ENCODE data around the gene MOXD1.
"Not testable (repeated sequence)": the region's sequence is repeated elsewhere in the genome, so short reads cannot be mapped to it uniquely, and the experiment has no call there.

Gene MOXD1

DNA sequence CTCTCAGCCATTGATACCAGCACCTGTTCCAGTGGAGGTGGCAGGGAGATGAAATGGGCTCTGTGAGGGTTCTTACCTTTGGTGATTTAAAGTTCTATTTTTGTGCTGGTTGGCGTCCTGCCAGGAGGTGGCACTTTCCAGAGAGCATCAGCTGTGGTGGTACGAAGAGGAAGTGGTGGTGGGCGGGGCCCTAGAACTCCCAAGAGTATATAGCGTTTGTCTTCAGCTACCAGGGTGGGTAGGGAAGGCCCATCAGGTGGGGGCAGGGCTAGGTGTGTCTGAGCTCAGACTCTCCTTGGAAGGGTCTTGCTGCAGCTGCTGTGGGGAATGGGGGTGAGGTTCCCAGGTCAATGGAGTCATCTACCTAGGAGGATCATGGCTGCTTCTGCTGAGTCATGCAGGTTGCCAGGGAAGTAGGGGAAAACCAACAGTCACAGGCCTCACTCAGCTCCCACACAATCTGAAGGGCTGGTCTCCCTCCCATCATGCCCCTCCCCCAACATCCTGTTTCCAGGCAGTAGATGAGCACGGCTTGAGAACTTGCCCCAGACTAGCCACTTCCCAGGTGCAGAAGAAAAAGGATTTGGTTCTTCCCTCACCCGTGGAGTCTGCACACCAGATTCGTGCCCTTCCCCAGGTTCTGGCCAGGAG, 46.6 kb downstream of the MOXD1 start:
- no peak for DNase-seq (ENCODE audit: low spot score)

DNA sequence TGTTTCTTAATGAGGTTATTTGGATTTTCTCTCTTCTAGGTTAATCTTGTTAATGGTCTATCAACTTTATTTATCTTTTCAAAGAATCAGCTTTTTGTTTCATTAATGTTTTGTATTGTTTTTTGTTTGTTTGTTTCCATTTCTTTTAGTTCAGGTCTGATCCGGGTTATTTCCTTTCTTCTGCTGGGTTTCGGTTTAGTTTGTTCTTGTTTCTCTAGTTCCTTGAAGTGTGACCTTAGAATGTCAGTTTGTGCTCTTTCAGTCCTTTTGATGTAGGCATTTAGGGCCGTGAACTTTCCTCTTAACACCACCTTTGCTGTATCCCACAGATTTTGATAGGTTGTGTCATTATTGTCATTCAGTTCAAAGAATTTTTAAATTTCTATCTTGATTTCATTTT, 49.3 kb downstream of the MOXD1 start:
- not testable (repeated sequence) for DNase-seq (ENCODE audit: low spot score)

- no peak for DNase-seq (ENCODE audit: low spot score)
Observed at GRCh38 chr6:132348231-132348630, 53.0 kb downstream of the MOXD1 start.

- no peak for DNase-seq (ENCODE audit: low spot score)
Observed at GRCh38 chr6:132344811-132345210, 56.5 kb downstream of the MOXD1 start.

DNA sequence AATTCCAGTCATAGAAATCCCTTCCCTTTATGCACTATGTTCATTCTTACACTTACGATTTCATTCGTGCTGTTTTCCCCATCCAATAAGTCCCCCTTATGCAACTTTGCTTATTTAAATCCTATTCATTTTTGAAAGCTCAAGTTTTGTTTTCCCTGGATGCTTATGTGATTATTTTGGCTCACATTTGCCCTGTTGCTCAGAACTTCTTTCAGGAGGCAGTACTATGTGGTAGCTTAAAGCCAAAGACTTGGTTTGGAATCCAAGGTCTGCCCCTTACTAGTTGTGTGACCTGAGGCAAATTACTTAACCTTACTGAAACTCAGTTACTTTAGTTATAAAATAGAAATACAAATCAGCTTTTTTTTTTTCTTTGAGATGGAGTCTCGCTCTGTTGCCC, 59.6 kb downstream of the MOXD1 start:
- no peak for DNase-seq (ENCODE audit: low spot score)

- DNase-seq (ENCODE audit: low spot score), result no peak
Observed at GRCh38 chr6:132334521-132334885, 66.8 kb downstream of the MOXD1 start.

- DNase-seq (ENCODE audit: low spot score), result peak; percentile 66
Observed at GRCh38 chr6:132333639-132334520, 67.4 kb downstream of the MOXD1 start.

- DNase-seq (ENCODE audit: low spot score), result no peak
Observed at GRCh38 chr6:132330759-132331158, 70.5 kb downstream of the MOXD1 start.

DNA sequence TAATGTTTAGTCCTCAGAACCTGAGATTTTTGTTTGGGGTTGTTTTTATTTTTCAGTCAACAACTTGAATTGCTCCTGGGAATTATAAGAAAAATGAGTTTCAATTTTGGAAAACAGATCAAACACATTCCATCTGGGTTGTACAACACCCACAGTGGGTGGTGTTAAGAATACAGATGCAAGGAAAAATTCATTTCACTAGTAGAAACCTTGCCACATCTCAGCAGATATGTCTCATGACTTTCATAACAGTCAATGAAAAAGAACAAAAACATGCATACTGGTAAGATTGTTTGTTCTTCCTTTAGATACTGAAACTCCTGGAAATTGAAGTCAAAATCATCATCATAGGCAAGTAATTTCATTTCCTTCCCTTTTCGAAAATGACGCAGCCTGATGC, 78.9 kb downstream of the MOXD1 start:
- no peak for DNase-seq (ENCODE audit: low spot score)

DNA sequence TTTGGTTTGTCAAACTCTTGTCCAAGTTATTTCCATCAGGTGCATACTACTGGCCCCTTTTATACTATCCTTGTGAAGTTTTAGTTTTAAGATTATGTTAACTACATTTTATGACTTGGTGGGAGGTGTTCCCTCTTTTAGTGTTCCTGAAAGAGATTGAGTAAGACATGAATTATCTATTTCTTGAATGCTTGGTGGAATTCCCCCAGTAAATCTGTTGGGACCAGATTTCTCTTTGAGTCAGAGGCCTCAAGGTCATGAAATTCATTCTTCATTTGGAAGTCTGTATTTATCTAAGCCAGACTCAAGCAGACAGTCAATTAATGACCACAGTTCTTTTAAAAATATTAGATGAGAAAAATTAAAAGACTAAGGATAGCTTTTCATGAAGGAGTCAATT, 81.3 kb downstream of the MOXD1 start:
- DNase-seq (ENCODE audit: low spot score), result no peak

- no peak for DNase-seq (ENCODE audit: low spot score)
Observed at GRCh38 chr6:132316970-132317369, 84.3 kb downstream of the MOXD1 start.

- DNase-seq (ENCODE audit: low spot score), result no peak
Observed at GRCh38 chr6:132314432-132314831, 86.8 kb downstream of the MOXD1 start.

- DNase-seq (ENCODE audit: low spot score), result no peak
Observed at GRCh38 chr6:132310921-132311320, 90.4 kb downstream of the MOXD1 start.

- DNase-seq (ENCODE audit: low spot score), result not testable (repeated sequence)
Observed at GRCh38 chr6:132310151-132310550, 91.1 kb downstream of the MOXD1 start.

DNA sequence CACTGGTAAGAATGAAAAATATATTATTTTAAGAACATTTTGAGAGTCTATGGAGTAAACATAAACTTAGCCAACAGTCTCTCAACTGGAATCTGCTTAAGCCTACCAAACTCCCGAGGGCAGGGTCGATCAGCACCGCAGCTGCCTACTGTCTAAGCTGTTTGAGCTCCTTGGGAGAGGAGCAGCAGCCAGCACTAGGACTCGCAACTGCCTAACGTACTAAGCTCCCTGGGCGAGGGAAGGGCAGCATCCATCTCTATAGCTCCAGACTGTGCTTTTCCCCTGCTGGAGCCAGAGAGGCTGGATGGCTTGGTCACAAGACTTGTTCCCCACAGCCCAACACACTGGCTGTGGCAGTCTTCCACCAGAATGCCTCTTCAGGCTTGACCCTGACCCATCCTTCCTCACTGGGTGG, 96.4 kb downstream of the MOXD1 start:
- no peak for DNase-seq (ENCODE audit: low spot score)

DNA sequence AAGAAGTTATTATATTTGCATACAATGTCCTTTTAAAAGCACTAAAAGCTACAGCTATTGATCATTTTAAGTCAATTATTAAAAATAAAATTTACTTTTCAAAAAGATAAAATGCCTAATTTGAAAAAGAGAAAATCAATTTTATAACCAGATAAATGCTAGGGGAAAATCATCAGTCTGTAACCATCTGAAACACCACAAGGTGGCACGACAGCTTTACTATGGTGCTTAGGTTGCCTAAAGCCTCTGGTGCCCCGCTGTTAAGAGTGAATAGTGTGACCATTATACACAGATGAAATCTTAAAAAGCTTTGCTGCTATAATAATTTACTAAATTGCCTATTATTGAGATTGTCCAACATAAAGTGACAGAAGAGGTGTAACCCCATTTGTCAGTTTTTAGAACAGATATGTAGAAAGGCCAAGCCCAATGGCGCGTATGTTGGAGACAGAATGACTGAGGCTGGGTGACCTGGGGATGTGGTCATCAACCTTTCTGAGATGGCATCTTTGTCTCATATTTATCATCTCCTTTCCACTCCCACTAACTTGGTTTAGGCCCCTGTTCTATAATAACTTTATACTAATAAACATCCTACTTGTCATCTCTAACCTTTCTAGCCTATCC, 100.8 kb downstream of the MOXD1 start:
- peak; percentile 53 for DNase-seq (ENCODE audit: low spot score)

DNA sequence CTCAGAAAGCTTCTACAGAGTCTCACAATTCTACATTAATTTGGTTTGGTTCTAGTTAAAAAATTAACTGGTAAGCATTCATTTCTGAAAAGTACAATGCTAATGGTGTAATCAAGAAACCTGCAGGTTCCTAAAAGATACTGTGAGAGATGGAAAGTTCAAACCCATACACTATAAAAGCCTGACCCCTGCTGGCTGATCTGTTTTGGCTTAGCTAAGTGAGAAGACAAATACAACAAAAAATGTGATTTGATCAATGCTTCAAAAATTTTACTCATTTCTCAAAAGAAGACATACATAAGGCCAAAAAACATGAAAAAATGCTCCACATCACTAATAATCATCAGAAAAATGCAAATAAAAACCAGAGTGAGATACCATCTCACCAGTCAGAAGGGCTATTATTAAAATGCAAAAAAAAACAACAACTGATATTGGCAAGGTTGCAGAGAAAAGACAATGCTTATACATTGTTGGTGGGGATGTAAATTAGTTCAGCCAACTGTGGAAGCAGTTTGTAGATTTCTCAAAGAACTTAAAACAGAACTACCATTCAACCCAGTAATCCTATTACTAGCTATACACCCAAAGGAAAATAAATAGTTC, 102.8 kb downstream of the MOXD1 start:
- peak; percentile 30 for DNase-seq (ENCODE audit: low spot score)

DNA sequence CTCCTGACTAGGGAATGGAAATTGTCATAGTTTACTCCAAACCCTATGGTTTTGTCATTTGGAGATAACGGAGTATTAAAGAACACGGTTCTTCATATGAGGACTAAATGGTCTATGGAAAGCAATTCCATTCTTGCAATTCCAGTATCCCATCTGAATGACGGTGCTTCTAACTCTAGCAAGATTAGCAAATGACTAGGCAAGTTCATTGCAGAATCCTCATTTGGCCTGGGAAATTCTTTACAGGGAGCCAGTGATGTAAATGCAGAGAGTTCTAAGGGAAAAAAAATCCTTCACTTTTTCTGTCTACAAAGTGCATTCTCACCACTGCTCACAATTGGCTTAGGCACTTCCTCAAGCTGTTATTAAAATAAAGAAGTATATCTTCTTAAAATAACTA, 111.5 kb downstream of the MOXD1 start:
- no peak for DNase-seq (ENCODE audit: low spot score)

GRCh38 chr6:132287101-132287500, 114.2 kb downstream of the MOXD1 start:
- DNase-seq (ENCODE audit: low spot score), result no peak

GRCh38 chr6:132286298-132287019, 114.8 kb downstream of the MOXD1 start:
- no peak for DNase-seq (ENCODE audit: low spot score)

DNA sequence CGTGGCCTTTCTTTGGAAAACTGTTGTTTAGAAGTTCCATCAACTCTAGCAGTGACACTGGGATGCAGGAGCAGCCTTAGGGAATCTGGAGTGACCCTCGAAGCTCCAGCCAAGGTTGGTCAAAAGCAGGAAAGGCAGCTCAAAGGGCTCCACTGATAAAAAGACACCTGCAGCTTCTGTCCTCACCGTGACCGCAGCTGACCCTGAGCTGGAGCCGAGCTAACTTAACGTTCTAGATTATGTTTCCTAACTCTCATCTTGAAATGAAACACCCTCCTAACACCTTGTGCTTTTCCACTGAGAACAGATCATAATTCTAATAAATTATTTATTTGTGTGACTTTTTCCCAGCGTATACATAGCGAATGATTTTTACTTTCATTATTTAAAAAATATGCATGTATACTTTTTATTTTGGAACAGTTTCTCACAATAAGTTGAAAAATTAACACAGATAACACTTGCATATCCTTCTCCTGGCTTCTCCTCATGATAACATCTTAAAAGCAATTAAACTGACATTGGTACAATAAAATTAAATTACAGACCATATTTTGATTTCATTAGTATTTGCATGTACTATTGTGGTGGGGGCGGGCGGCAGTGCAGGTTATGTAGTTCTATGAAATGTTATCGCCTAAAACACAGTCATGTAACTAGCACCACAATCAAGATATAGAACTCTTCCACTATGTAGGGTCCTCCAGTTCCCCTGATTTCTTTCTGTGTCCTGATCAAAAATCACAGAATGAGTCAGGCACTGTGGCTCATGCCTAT, 116.1 kb downstream of the MOXD1 start:
- no peak for DNase-seq (ENCODE audit: low spot score)
